Measurements from ENCODE around the gene CNTLN. TPM values are rescaled to one million over a fixed set of nuclear protein-coding genes. Genes with fewer than 3 reads are reported as not detected.

The CNTLN gene
- total and polyA plus RNA-seq, 2 donors (not counting 1 experiment from before 2014, with no cell fraction given), result 0.30 to 0.94 TPM

GRCh38 chr9:17269799-17270198 is 135.0 kb downstream of the CNTLN start:
- H3K36me3 ChIP-seq (replicated peaks in 1 of 2; ENCODE audit: control extremely low read depth in 1 of 2, control insufficient read depth in 1 of 2, extremely low read depth in 1 of 2, insufficient read depth in 2 of 2, low read length in 1 of 2), result no peaks in the 10 kb centered on the region
- no peak overlapping the region for H3K4me3 ChIP-seq (ENCODE audit: control extremely low read depth in 1 of 5, extremely low read depth in 1 of 5, insufficient read depth in 1 of 5, low read depth in 2 of 5, low read length in 4 of 5)
- intact Hi-C loops (cut with micrococcal nuclease), result no loop called here
- H3K4me2 ChIP-seq (replicated peaks; ENCODE audit: low read depth, low read length, poor library complexity, severe bottlenecking), result no peak overlapping the region
- H3K9ac ChIP-seq (ENCODE audit: low read length), result no peak overlapping the region
- no peak overlapping the region for H3K27ac Mint-ChIP-seq
- H2AFZ ChIP-seq (ENCODE audit: insufficient read depth, low read depth, low read length, poor library complexity, severe bottlenecking), result no peak overlapping the region
- H3K27me3 ChIP-seq (replicated peaks in 1 of 4; ENCODE audit: control extremely low read depth in 1 of 4, control insufficient read depth in 3 of 4, insufficient read depth in 4 of 4, low read length in 3 of 4), result no peaks in the 10 kb centered on the region
- no peaks in the 10 kb centered on the region for H3K4me1 ChIP-seq (ENCODE audit: control insufficient read depth in 2 of 2, insufficient read depth in 2 of 2, low read length in 2 of 2)
- ATAC-seq (ENCODE audit: low read depth) (no peak), DNase-seq (no peak)
- no peak overlapping the region for H3K27ac ChIP-seq (ENCODE audit: low read length in 2 of 2)
- TF ChIP-seq CTCF (IDR thresholded peaks at IDR 0.05) (no peak), EZH2 (IDR thresholded peaks at IDR 0.05; ENCODE audit: borderline replicate concordance, insufficient read depth, low read depth, low read length, poor library complexity, severe bottlenecking) (no peak)
- H3K4me1 Mint-ChIP-seq, result no peaks in the 10 kb centered on the region
- H4K20me1 ChIP-seq (ENCODE audit: control insufficient read depth, insufficient read depth, low read length, poor library complexity, severe bottlenecking), result no peaks in the 10 kb centered on the region
- peaks cover 1% of the 10 kb centered on the region for H3K9me3 Mint-ChIP-seq (ENCODE audit: insufficient read depth)
- CTCF ChIA-PET, result no interaction called here
- POLR2A ChIA-PET, result no interaction called here
- H3K79me2 ChIP-seq (ENCODE audit: control insufficient read depth, insufficient read depth, low read length), result no peaks in the 10 kb centered on the region
- no peaks in the 10 kb centered on the region for H3K27me3 Mint-ChIP-seq
- H3K9me3 ChIP-seq (ENCODE audit: control extremely low read depth in 1 of 3, control insufficient read depth in 2 of 3, insufficient read depth in 1 of 3, low read length in 2 of 3), result no peaks in the 10 kb centered on the region
- H3K4me3 Mint-ChIP-seq, result no peak overlapping the region

- intact Hi-C loops (cut with micrococcal nuclease), result no loop called here
- Mint-ChIP-seq H3K4me1 (no peaks in the 10 kb centered on the region), H3K27ac (no peak overlapping the region), H3K27me3 (no peaks in the 10 kb centered on the region), H3K4me3 (no peak overlapping the region), H3K9me3 (ENCODE audit: insufficient read depth) (no peaks in the 10 kb centered on the region)
- Histone ChIP-seq H3K4me1 (ENCODE audit: control insufficient read depth in 2 of 2, insufficient read depth in 2 of 2, low read length in 2 of 2) (no peaks in the 10 kb centered on the region), H3K79me2 (ENCODE audit: control insufficient read depth, insufficient read depth, low read length) (no peaks in the 10 kb centered on the region), H3K4me2 (replicated peaks; ENCODE audit: low read depth, low read length, poor library complexity, severe bottlenecking) (no peak overlapping the region), H4K20me1 (ENCODE audit: control insufficient read depth, insufficient read depth, low read length, poor library complexity, severe bottlenecking) (no peaks in the 10 kb centered on the region), H3K27ac (ENCODE audit: low read length in 2 of 2) (no peak overlapping the region), H3K36me3 (replicated peaks in 1 of 2; ENCODE audit: control extremely low read depth in 1 of 2, control insufficient read depth in 1 of 2, extremely low read depth in 1 of 2, insufficient read depth in 2 of 2, low read length in 1 of 2) (no peaks in the 10 kb centered on the region), H2AFZ (ENCODE audit: insufficient read depth, low read depth, low read length, poor library complexity, severe bottlenecking) (no peak overlapping the region), H3K27me3 (replicated peaks in 1 of 4; ENCODE audit: control extremely low read depth in 1 of 4, control insufficient read depth in 3 of 4, insufficient read depth in 4 of 4, low read length in 3 of 4) (no peaks in the 10 kb centered on the region), H3K9me3 (ENCODE audit: control extremely low read depth in 1 of 3, control insufficient read depth in 2 of 3, insufficient read depth in 1 of 3, low read length in 2 of 3) (no peaks in the 10 kb centered on the region), H3K9ac (ENCODE audit: low read length) (no peak overlapping the region), H3K4me3 (ENCODE audit: control extremely low read depth in 1 of 5, extremely low read depth in 1 of 5, insufficient read depth in 1 of 5, low read depth in 2 of 5, low read length in 4 of 5) (no peak overlapping the region)
- TF ChIP-seq EZH2 (IDR thresholded peaks at IDR 0.05; ENCODE audit: borderline replicate concordance, insufficient read depth, low read depth, low read length, poor library complexity, severe bottlenecking) (no peak), CTCF (IDR thresholded peaks at IDR 0.05) (no peak)
- ChIA-PET POLR2A (no interaction called here), CTCF (no interaction called here)
- DNase-seq, result no peak
- no peak for ATAC-seq (ENCODE audit: low read depth)
Observed at GRCh38 chr9:17272536-17272935, 137.7 kb downstream of the CNTLN start.
